HG02763 (cell line): Measurements from ENCODE around the gene ZNF705A.
"Not testable (repeated sequence)": the region's sequence is repeated elsewhere in the genome, so short reads cannot be mapped to it uniquely, and the experiment has no call there.

Experiments used
- ATAC-seq: cut with Tn5 transposase; IDR thresholded peaks from one replicate; pipeline ENCODE4 v1.9.1; 2021; ENCODE audit warnings: mild to moderate bottlenecking, moderate library complexity; ENCODE audit not compliant: unreplicated experiment

ZNF705A gene

GRCh38 chr12:8183346-8183745, 26.5 kb downstream of the ZNF705A start:
- not testable (repeated sequence) for ATAC-seq

- not testable (repeated sequence) for ATAC-seq
Measured at GRCh38 chr12:8184206-8184605, 27.4 kb downstream of the ZNF705A start.

- not testable (repeated sequence) for ATAC-seq
Measured at GRCh38 chr12:8188088-8188487, 31.3 kb downstream of the ZNF705A start.

- not testable (repeated sequence) for ATAC-seq
Measured at GRCh38 chr12:8197685-8198308, 41.0 kb downstream of the ZNF705A start.

GRCh38 chr12:8218711-8219382, 62.0 kb downstream of the ZNF705A start:
- ATAC-seq, result not testable (repeated sequence)

- not testable (repeated sequence) for ATAC-seq
Measured at GRCh38 chr12:8221375-8221774, 64.6 kb downstream of the ZNF705A start.

- not testable (repeated sequence) for ATAC-seq
Measured at GRCh38 chr12:8221844-8222243, 65.0 kb downstream of the ZNF705A start.

GRCh38 chr12:8222303-8222702, 65.5 kb downstream of the ZNF705A start:
- ATAC-seq, result not testable (repeated sequence)

GRCh38 chr12:8223646-8224045, 66.8 kb downstream of the ZNF705A start:
- not testable (repeated sequence) for ATAC-seq

- not testable (repeated sequence) for ATAC-seq
Measured at GRCh38 chr12:8224782-8225181, 68.0 kb downstream of the ZNF705A start.

- ATAC-seq, result no peak
Measured at GRCh38 chr12:8226355-8226754, 69.5 kb downstream of the ZNF705A start.

- not testable (repeated sequence) for ATAC-seq
Measured at GRCh38 chr12:8226992-8227731, 70.3 kb downstream of the ZNF705A start, which contains the start of gene FAM90A1. Gene FAM90A1, minus strand, starts transcription at chr12:8227618. Its CDS starts 2,786 bp downstream, at chr12:8224832.

- not testable (repeated sequence) for ATAC-seq
Measured at GRCh38 chr12:8227732-8228077, 70.9 kb downstream of the ZNF705A start.

GRCh38 chr12:8228607-8229006, 71.8 kb downstream of the ZNF705A start:
- ATAC-seq, result not testable (repeated sequence)

GRCh38 chr12:8229486-8229885, 72.7 kb downstream of the ZNF705A start:
- ATAC-seq, result not testable (repeated sequence)
